Sigmoid colon (tissue), 7 donors: Measurements from ENCODE around the gene NDST3. TPM values are rescaled to one million over a fixed set of nuclear protein-coding genes. Genes with fewer than 3 reads are reported as not detected.

Experiments used
- DNase-seq: peaks from one replicate; pipeline ENCODE4 v3.0.0-alpha.2; 2019
- H3K27ac ChIP-seq, 4 donors: fragments of 200-600 bp; sonication (generic); one replicate each; pipeline ENCODE4 v1.5.1; 2016 to 2019; ENCODE audit warnings: mild to moderate bottlenecking in 1 of 4
- H3K27me3 ChIP-seq, 3 donors: fragments of 200-600 bp; sonication (generic); one replicate each; pipeline ENCODE4 v1.5.1; 2019; ENCODE audit warnings: mild to moderate bottlenecking in 1 of 3
- H3K36me3 ChIP-seq, 4 donors: fragments of 200-600 bp; sonication (generic); one replicate each; pipeline ENCODE4 v1.5.1; 2016 to 2019
- H3K4me1 ChIP-seq, 4 donors: fragments of 200-600 bp; sonication (generic); one replicate each; pipeline ENCODE4 v1.5.1; 2017 to 2019
- H3K4me3 ChIP-seq, 4 donors: fragments of 200-600 bp; sonication (generic); one replicate each; pipeline ENCODE4 v1.5.1; 2017 to 2019; ENCODE audit warnings: mild to moderate bottlenecking in 2 of 4, moderate library complexity in 1 of 4
- H3K9me3 ChIP-seq, 4 donors: fragments of 200-600 bp in 3 of 4; sonication (generic) in 3 of 4; one replicate each; pipeline versions ENCODE4 v1.5.1 to v1.6.1; 2013 to 2019
- EP300 ChIP-seq, 4 donors: sonication (generic); formaldehyde crosslinking; IDR thresholded peaks; one replicate each; pipeline ENCODE4 v1.6.1; 2017; ENCODE audit warnings: antibody characterized with exemption in 4 of 4
- POLR2A ChIP-seq, 2 donors: fragments of 450-650 bp; IDR thresholded peaks; one replicate each; pipeline ENCODE4 v1.6.1; 2016; ENCODE audit warnings: antibody characterized with exemption in 2 of 2, mild to moderate bottlenecking in 2 of 2, moderate library complexity in 2 of 2
- POLR2AphosphoS5 ChIP-seq, 4 donors: sonication (generic); formaldehyde crosslinking; IDR thresholded peaks; one replicate each; pipeline ENCODE4 v1.6.1; 2017; ENCODE audit warnings: antibody characterized with exemption in 4 of 4
- WGBS, 2 donors: extraction: QIAGEN DNeasy Blood & Tissue Kit; methylation state at CpG; one replicate each; pipeline ENCODE4 v1.1.7; 2013; 5-methylcytosine and 5-hydroxymethylcytosine counted together
- intact Hi-C: fragments of 100-400 bp; cut with DNase I; formaldehyde crosslinking; loops from one replicate; pipeline ENCODE4 v1.15.1; 2023
- polyA plus RNA-seq, 3 donors: library from polyadenylated mRNA; stranded (reverse); fragments of 200-250 nt; gene quantifications; one replicate each; pipeline ENCODE4 v1.2.3, GENCODE V29; 2013
- total RNA-seq, 4 donors: library from RNA; depleted of rRNA; stranded (reverse); fragments of >200 nt; gene quantifications; one replicate each; pipeline ENCODE4 v1.1.0, GENCODE V29; 2016
- TF ChIP-seq, protein P1 (sequence below), 4 experiments: fragments of 450-650 bp in 3 of 4; fragments of 200-600 bp in 1 of 4; IDR thresholded peaks; one replicate each; pipeline ENCODE4 v1.5.1; 2016 to 2019; ENCODE audit warnings: antibody characterized with exemption in 4 of 4, mild to moderate bottlenecking in 3 of 4, moderate library complexity in 2 of 4
- donor health status: healthy with polysubstance abuse.
- donor health status: Bipolar disorder and iron deficiency.
- donor health status: healthy.

NDST3 gene
- total and polyA plus RNA-seq, 7 donors = under 0.01 to 0.04 (median under 0.01) TPM; not detected in 4

GRCh38 chr4:118193421-118193820 lies 159.1 kb downstream of the NDST3 start:
- Histone ChIP-seq H3K27me3 (no peaks in the 10 kb centered on the region), H3K4me1 (no peaks in the 10 kb centered on the region), H3K27ac (no peak overlapping the region), H3K9me3 (no peaks in the 10 kb centered on the region), H3K4me3 (no peak overlapping the region), H3K36me3 (no peaks in the 10 kb centered on the region)
- WGBS, 2 donors = 89 to 90% methylated on average over 6 of the region's 6 CpGs
- intact Hi-C loops = no loop called here
- no peak for DNase-seq
- TF ChIP-seq, protein P1, sequence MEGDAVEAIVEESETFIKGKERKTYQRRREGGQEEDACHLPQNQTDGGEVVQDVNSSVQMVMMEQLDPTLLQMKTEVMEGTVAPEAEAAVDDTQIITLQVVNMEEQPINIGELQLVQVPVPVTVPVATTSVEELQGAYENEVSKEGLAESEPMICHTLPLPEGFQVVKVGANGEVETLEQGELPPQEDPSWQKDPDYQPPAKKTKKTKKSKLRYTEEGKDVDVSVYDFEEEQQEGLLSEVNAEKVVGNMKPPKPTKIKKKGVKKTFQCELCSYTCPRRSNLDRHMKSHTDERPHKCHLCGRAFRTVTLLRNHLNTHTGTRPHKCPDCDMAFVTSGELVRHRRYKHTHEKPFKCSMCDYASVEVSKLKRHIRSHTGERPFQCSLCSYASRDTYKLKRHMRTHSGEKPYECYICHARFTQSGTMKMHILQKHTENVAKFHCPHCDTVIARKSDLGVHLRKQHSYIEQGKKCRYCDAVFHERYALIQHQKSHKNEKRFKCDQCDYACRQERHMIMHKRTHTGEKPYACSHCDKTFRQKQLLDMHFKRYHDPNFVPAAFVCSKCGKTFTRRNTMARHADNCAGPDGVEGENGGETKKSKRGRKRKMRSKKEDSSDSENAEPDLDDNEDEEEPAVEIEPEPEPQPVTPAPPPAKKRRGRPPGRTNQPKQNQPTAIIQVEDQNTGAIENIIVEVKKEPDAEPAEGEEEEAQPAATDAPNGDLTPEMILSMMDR (IDR thresholded peaks at IDR 0.05) = no peak
- TF ChIP-seq EP300 (IDR thresholded peaks at IDR 0.05) (no peak), POLR2A (IDR thresholded peaks at IDR 0.05) (no peak), POLR2AphosphoS5 (IDR thresholded peaks at IDR 0.05) (no peak)

DNA sequence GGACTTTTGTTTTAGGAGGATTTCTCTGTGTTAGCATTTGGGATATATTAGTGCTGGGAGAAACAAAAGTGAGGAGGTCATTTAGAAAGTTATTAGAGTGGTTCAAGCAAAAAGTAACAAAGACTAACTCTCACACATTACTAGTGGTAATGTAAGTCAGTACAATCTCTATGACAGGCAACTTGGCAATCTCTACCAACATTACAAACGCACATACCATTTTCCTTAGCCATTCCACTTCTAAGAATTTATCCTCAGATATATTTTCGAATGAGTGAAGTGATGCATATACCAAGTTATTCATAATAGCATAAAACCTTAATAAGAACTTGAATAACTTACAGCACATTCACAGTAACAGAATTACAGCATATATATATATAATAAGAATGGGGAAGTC lies 172.3 kb downstream of the NDST3 start:
- intact Hi-C loops = no loop called here
- no peak for DNase-seq
- H3K36me3 ChIP-seq = no peaks in the 10 kb centered on the region
- H3K9me3 ChIP-seq = peaks cover 0 to 6% (median 4%) of the 10 kb centered on the region in 4 donors
- 79 to 84% methylated on average over 2 of the region's 2 CpGs for WGBS, 2 donors
- H3K27me3 ChIP-seq = no peaks in the 10 kb centered on the region
- no peaks in the 10 kb centered on the region for H3K4me1 ChIP-seq
- no peak overlapping the region for H3K4me3 ChIP-seq
- TF ChIP-seq POLR2A (IDR thresholded peaks at IDR 0.05) (no peak), POLR2AphosphoS5 (IDR thresholded peaks at IDR 0.05) (no peak), EP300 (IDR thresholded peaks at IDR 0.05) (no peak)
- TF ChIP-seq, protein P1 (IDR thresholded peaks at IDR 0.05) = no peak
- no peak overlapping the region for H3K27ac ChIP-seq

DNA sequence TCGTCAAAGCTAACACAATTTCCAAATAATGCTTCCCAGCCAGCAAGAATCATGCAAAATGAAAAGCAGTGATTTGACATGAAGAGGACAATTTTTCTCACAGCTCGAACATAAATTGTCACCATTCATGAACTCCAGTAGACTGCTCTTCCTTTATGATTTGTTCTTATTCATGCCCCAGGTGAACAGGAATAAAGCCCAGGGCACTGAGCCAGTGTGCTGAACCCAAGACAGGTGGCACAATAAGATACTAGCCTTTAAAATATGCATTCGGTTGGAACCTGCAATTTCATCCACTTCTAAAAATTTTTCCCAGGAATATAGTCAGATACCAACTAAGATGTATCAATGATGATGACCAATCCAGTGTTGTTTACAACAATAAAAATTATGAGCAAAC lies 178.8 kb downstream of the NDST3 start:
- intact Hi-C loops = no loop called here
- 84 to 92% methylated on average over 3 of the region's 3 CpGs for WGBS, 2 donors

GRCh38 chr4:118215826-118216225 lies 181.5 kb downstream of the NDST3 start:
- no peaks in the 10 kb centered on the region for H3K4me1 ChIP-seq
- intact Hi-C loops = no loop called here
- no peaks in the 10 kb centered on the region for H3K27me3 ChIP-seq
- no peak for DNase-seq
- no peak overlapping the region for H3K4me3 ChIP-seq
- WGBS, 2 donors = 91 to 95% methylated on average over 2 of the region's 2 CpGs
- H3K36me3 ChIP-seq = no peaks in the 10 kb centered on the region
- no peaks in the 10 kb centered on the region for H3K9me3 ChIP-seq
- TF ChIP-seq EP300 (IDR thresholded peaks at IDR 0.05) = no peak
- TF ChIP-seq POLR2A (IDR thresholded peaks at IDR 0.05) = no peak
- no peak for TF ChIP-seq POLR2AphosphoS5 (IDR thresholded peaks at IDR 0.05)
- TF ChIP-seq, protein P1 (IDR thresholded peaks at IDR 0.05) = no peak
- H3K27ac ChIP-seq = no peak overlapping the region

More for the DNA sequence above, 178.8 kb downstream of the NDST3 start:
- Histone ChIP-seq H3K36me3 (no peaks in the 10 kb centered on the region), H3K27me3 (no peaks in the 10 kb centered on the region), H3K4me3 (no peak overlapping the region), H3K27ac (no peak overlapping the region), H3K4me1 (no peaks in the 10 kb centered on the region), H3K9me3 (no peaks in the 10 kb centered on the region)
- TF ChIP-seq EP300 (IDR thresholded peaks at IDR 0.05) (no peak), POLR2A (IDR thresholded peaks at IDR 0.05) (no peak), POLR2AphosphoS5 (IDR thresholded peaks at IDR 0.05) (no peak)
- TF ChIP-seq, protein P1 (IDR thresholded peaks at IDR 0.05) = no peak
- no peak for DNase-seq

DNA sequence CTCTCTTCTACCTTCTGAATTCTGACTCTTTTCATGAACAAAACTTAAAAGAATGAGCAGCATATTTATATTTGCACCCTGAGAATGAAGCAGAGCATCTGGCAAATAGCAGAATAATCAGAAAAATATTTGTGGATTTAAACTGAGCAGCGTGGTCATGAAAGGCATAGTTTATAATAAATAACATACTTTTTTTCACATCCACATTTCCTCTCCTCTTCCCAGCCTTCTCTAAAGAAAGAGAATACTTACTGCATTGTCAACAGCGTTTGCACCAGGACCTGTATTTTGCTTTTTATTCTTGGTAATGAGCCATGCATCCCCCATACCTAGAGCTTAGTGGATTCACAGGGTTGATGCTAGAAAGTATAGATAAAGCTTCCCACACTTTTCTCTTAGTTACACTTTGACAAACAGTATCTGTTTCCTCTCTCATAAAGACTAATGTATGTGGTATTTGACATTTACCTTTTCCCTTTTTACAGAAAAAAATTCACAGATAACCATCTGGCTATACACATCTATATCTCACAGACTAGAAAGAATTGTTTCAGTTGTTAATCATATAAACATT lies 187.0 kb downstream of the NDST3 start:
- Histone ChIP-seq H3K9me3 (no peaks in the 10 kb centered on the region), H3K27ac (no peak overlapping the region), H3K36me3 (no peaks in the 10 kb centered on the region), H3K4me3 (no peak overlapping the region), H3K27me3 (no peaks in the 10 kb centered on the region), H3K4me1 (no peaks in the 10 kb centered on the region)
- intact Hi-C loops = loop anchor here (10.0 kb wide), 1 partner anchor 1867 kb away; no protein-coding TSS in a partner anchor
- 57 to 76% methylated on average over 2 of the region's 2 CpGs for WGBS, 2 donors
- no peak for DNase-seq
- TF ChIP-seq, protein P1 (IDR thresholded peaks at IDR 0.05) = no peak
- TF ChIP-seq POLR2AphosphoS5 (IDR thresholded peaks at IDR 0.05) = no peak
- TF ChIP-seq POLR2A (IDR thresholded peaks at IDR 0.05) = no peak
- TF ChIP-seq EP300 (IDR thresholded peaks at IDR 0.05) = no peak
